ENCODE results near the gene CTCF. TPM values are rescaled to one million over a fixed set of nuclear protein-coding genes. Genes with fewer than 3 reads are reported as not detected.

Gene CTCF
- total and polyA plus RNA-seq, 2 donors from 2014 or later = 20.4 to 42.6 TPM

GRCh38 chr16:67637625-67638024 lies 75.3 kb downstream of the CTCF start:
- Histone ChIP-seq H3K4me3 (ENCODE audit: low read length in 3 of 3) (no peak overlapping the region), H3K9me3 (ENCODE audit: control insufficient read depth in 2 of 3, insufficient read depth in 1 of 3, low read length in 3 of 3) (no peaks in the 10 kb centered on the region), H3K27ac (ENCODE audit: low read depth in 2 of 2, low read length in 2 of 2) (no peak overlapping the region), H3K9ac (ENCODE audit: low read length in 3 of 3) (no peak overlapping the region), H3K4me1 (ENCODE audit: control insufficient read depth in 2 of 3, insufficient read depth in 2 of 3, low read depth in 1 of 3, low read length in 3 of 3) (no peaks in the 10 kb centered on the region), H3K36me3 (ENCODE audit: control insufficient read depth in 2 of 3, insufficient read depth in 3 of 3, low read length in 3 of 3) (peaks cover 4 to 32% (median 12%) of the 10 kb centered on the region in 3 donors), H3K27me3 (ENCODE audit: control insufficient read depth, insufficient read depth, low read length) (no peaks in the 10 kb centered on the region)
- FAIRE-seq = no peak
- no peak for DNase-seq
- TF ChIP-seq CTCF (IDR thresholded peaks at IDR 0.05; ENCODE audit: borderline replicate concordance, extremely low read depth, insufficient read depth) = no peak
- intact Hi-C loops (cut with DNase I) = no loop called here

- no peaks in the 10 kb centered on the region for H3K9me3 ChIP-seq (ENCODE audit: control insufficient read depth in 2 of 3, insufficient read depth in 1 of 3, low read length in 3 of 3)
- H3K27me3 ChIP-seq (ENCODE audit: control insufficient read depth, insufficient read depth, low read length) = peaks cover 3% of the 10 kb centered on the region
- intact Hi-C loops (cut with DNase I) = no loop called here
- FAIRE-seq (no peak), DNase-seq (no peak)
- H3K4me3 ChIP-seq (ENCODE audit: low read length in 3 of 3) = no peak overlapping the region
- no peaks in the 10 kb centered on the region for H3K4me1 ChIP-seq (ENCODE audit: control insufficient read depth in 2 of 3, insufficient read depth in 2 of 3, low read depth in 1 of 3, low read length in 3 of 3)
- H3K9ac ChIP-seq (ENCODE audit: low read length in 3 of 3) = no peak overlapping the region
- peaks cover 4 to 20% (median 10%) of the 10 kb centered on the region in 3 donors for H3K36me3 ChIP-seq (ENCODE audit: control insufficient read depth in 2 of 3, insufficient read depth in 3 of 3, low read length in 3 of 3)
- no peak for TF ChIP-seq CTCF (IDR thresholded peaks at IDR 0.05; ENCODE audit: borderline replicate concordance, extremely low read depth, insufficient read depth)
- H3K27ac ChIP-seq (ENCODE audit: low read depth in 2 of 2, low read length in 2 of 2) = no peak overlapping the region
Observed at GRCh38 chr16:67641779-67642708, 79.7 kb downstream of the CTCF start.

GRCh38 chr16:67644038-67644437 lies 81.7 kb downstream of the CTCF start:
- FAIRE-seq (no peak), DNase-seq (no peak)
- no peak for TF ChIP-seq CTCF (IDR thresholded peaks at IDR 0.05; ENCODE audit: borderline replicate concordance, extremely low read depth, insufficient read depth)
- no peak overlapping the region for H3K4me3 ChIP-seq (ENCODE audit: low read length in 3 of 3)
- no peak overlapping the region for H3K27ac ChIP-seq (ENCODE audit: low read depth in 2 of 2, low read length in 2 of 2)
- H3K4me1 ChIP-seq (ENCODE audit: control insufficient read depth in 2 of 3, insufficient read depth in 2 of 3, low read depth in 1 of 3, low read length in 3 of 3) = no peaks in the 10 kb centered on the region
- intact Hi-C loops (cut with DNase I) = no loop called here
- H3K9me3 ChIP-seq (ENCODE audit: control insufficient read depth in 2 of 3, insufficient read depth in 1 of 3, low read length in 3 of 3) = no peaks in the 10 kb centered on the region
- no peak overlapping the region for H3K9ac ChIP-seq (ENCODE audit: low read length in 3 of 3)
- H3K36me3 ChIP-seq (ENCODE audit: control insufficient read depth in 2 of 3, insufficient read depth in 3 of 3, low read length in 3 of 3) = peaks cover 0 to 2% (median under 1%) of the 10 kb centered on the region in 3 donors
- peaks cover 6% of the 10 kb centered on the region for H3K27me3 ChIP-seq (ENCODE audit: control insufficient read depth, insufficient read depth, low read length)
